ENCODE data around the gene NDUFS2.

NDUFS2 gene

GRCh38 chr1:161217831-161218230 lies 15.7 kb downstream of the NDUFS2 start:
- DNase-seq, result no peak
- H3K27me3 ChIP-seq, result no peaks in the 10 kb centered on the region
- H3K36me3 ChIP-seq, result peaks cover 14% of the 10 kb centered on the region
- H3K4me3 ChIP-seq (ENCODE audit: low read depth, low read length), result no peak overlapping the region
- no peak for TF ChIP-seq CTCF (IDR thresholded peaks at IDR 0.05; ENCODE audit: low read depth, low read length)
- H3K4me1 ChIP-seq, result no peaks in the 10 kb centered on the region
- H3K9me3 ChIP-seq, result no peaks in the 10 kb centered on the region

GRCh38 chr1:161218301-161219077 lies 16.3 kb downstream of the NDUFS2 start:
- Histone ChIP-seq H3K27me3 (no peaks in the 10 kb centered on the region), H3K4me1 (no peaks in the 10 kb centered on the region), H3K36me3 (peaks cover 8% of the 10 kb centered on the region), H3K4me3 (ENCODE audit: low read depth, low read length) (no peak overlapping the region), H3K9me3 (no peaks in the 10 kb centered on the region)
- DNase-seq, result no peak
- no peak for TF ChIP-seq CTCF (IDR thresholded peaks at IDR 0.05; ENCODE audit: low read depth, low read length)

- Histone ChIP-seq H3K4me3 (ENCODE audit: low read depth, low read length) (no peak overlapping the region), H3K4me1 (no peaks in the 10 kb centered on the region), H3K36me3 (no peaks in the 10 kb centered on the region; the same call in none of the 2 replicates), H3K9me3 (no peaks in the 10 kb centered on the region), H3K27me3 (no peaks in the 10 kb centered on the region)
- TF ChIP-seq CTCF (IDR thresholded peaks at IDR 0.05; ENCODE audit: low read depth, low read length), result no peak
- DNase-seq, result no peak
Measured at GRCh38 chr1:161219078-161219892, 17.1 kb downstream of the NDUFS2 start.

- Histone ChIP-seq H3K27me3 (no peaks in the 10 kb centered on the region), H3K9me3 (no peaks in the 10 kb centered on the region), H3K4me1 (peaks cover under 1% of the 10 kb centered on the region; the same call in 1 of the 2 replicates), H3K36me3 (no peaks in the 10 kb centered on the region; the same call in 1 of the 2 replicates), H3K4me3 (ENCODE audit: low read depth, low read length) (no peak overlapping the region)
- no peak for TF ChIP-seq CTCF (IDR thresholded peaks at IDR 0.05; ENCODE audit: low read depth, low read length)
- DNase-seq, result no peak
Measured at GRCh38 chr1:161220002-161220401, 17.8 kb downstream of the NDUFS2 start.

GRCh38 chr1:161222175-161223019 lies 20.2 kb downstream of the NDUFS2 start:
- no peak for TF ChIP-seq CTCF (IDR thresholded peaks at IDR 0.05; ENCODE audit: low read depth, low read length)
- Histone ChIP-seq H3K27me3 (no peaks in the 10 kb centered on the region), H3K9me3 (no peaks in the 10 kb centered on the region), H3K4me1 (peaks cover 9% of the 10 kb centered on the region), H3K36me3 (no peaks in the 10 kb centered on the region), H3K4me3 (ENCODE audit: low read depth, low read length) (no peak overlapping the region)
- DNase-seq, result no peak

Data from BE2C (cell line).